Measurements from ENCODE around the gene MRPS18A. TPM values are rescaled to one million over a fixed set of nuclear protein-coding genes. Genes with fewer than 3 reads are reported as not detected.
"Not testable (repeated sequence)": the region's sequence is repeated elsewhere in the genome, so short reads cannot be mapped to it uniquely, and the experiment has no call there.

Gene MRPS18A
- polyA plus RNA-seq, 4 donors = 51.2 to 107 (median 65.1) TPM

- 95 to 98% (median 95%) methylated on average over 2 of the region's 2 CpGs for WGBS, 3 donors
- H3K4me3 ChIP-seq (ENCODE audit: low read depth in 1 of 3, low read length in 3 of 3); H3K4me1 ChIP-seq (ENCODE audit: control insufficient read depth in 3 of 3, insufficient read depth in 2 of 3, low read depth in 1 of 3, low read length in 2 of 3); H3K27ac ChIP-seq (ENCODE audit: low read depth in 1 of 3, low read length in 2 of 3); H3K9me3 ChIP-seq (ENCODE audit: control insufficient read depth in 2 of 2, insufficient read depth in 1 of 2, low read depth in 1 of 2, low read length in 1 of 2); H3K36me3 ChIP-seq (ENCODE audit: control insufficient read depth in 3 of 3, insufficient read depth in 2 of 3, low read depth in 1 of 3, low read length in 3 of 3); H3K27me3 ChIP-seq (ENCODE audit: control insufficient read depth in 3 of 3, insufficient read depth in 3 of 3, low read length in 3 of 3); DNase-seq; FAIRE-seq: not testable (repeated sequence)
Observed at GRCh38 chr6:43652822-43653221, 34.8 kb downstream of the MRPS18A start.

DNA sequence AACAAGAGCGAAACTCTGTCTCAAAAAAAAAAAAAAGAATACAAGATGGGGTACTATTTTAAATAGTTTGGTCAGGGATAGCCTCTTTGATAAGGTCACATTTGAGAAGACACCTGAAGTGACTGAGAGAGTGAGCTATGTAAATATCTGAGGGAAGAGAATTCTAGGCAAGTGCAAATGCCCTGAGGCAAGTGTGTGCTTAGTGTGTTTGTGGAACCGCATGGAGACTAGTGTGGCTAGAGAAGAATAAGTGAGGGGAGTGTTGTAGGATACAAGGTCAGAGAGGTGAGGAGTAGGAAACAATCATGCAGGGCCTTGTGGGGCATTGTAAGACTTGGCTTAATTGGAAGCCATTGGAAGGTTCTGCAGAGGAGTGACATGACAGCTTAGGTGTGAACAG is 39.3 kb downstream of the MRPS18A start:
- H3K27ac ChIP-seq (ENCODE audit: low read depth in 1 of 3, low read length in 2 of 3) = no peak overlapping the region
- no peak overlapping the region for H3K4me3 ChIP-seq (ENCODE audit: low read depth in 1 of 3, low read length in 3 of 3)
- H3K4me1 ChIP-seq (ENCODE audit: control insufficient read depth in 3 of 3, insufficient read depth in 2 of 3, low read depth in 1 of 3, low read length in 2 of 3) = peaks cover 0 to 8% (median 0%) of the 10 kb centered on the region in 3 donors
- H3K36me3 ChIP-seq (ENCODE audit: control insufficient read depth in 3 of 3, insufficient read depth in 2 of 3, low read depth in 1 of 3, low read length in 3 of 3) = peaks cover 0 to 4% (median 0%) of the 10 kb centered on the region in 3 donors
- no peaks in the 10 kb centered on the region for H3K9me3 ChIP-seq (ENCODE audit: control insufficient read depth in 2 of 2, insufficient read depth in 1 of 2, low read depth in 1 of 2, low read length in 1 of 2)
- no peak for DNase-seq
- 95 to 97% (median 96%) methylated on average over 2 of the region's 2 CpGs for WGBS, 3 donors
- no peak for FAIRE-seq
- H3K27me3 ChIP-seq (ENCODE audit: control insufficient read depth in 3 of 3, insufficient read depth in 3 of 3, low read length in 3 of 3) = no peaks in the 10 kb centered on the region

DNA sequence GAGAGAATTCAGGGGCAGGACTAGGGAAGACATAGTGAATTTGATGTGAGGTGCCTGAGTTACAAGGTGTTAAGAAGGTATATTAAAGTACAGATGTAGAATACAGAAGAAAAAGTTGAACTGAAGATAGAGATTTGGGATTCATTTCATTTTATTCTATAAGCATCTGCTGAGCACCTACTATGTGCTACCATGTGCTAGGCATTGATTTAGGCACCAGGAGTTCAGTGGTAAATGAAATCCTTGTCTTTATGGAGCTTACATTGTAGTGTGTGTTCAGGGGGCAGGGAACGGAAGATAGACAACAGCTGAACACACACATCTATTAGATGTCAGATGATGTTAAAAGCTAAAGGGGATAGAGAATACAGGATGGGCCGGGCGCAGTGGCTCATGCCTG is 40.0 kb downstream of the MRPS18A start:
- Histone ChIP-seq H3K4me1 (ENCODE audit: control insufficient read depth in 3 of 3, insufficient read depth in 2 of 3, low read depth in 1 of 3, low read length in 2 of 3) (peaks cover 0 to 8% (median 0%) of the 10 kb centered on the region in 3 donors), H3K4me3 (ENCODE audit: low read depth in 1 of 3, low read length in 3 of 3) (no peak overlapping the region), H3K9me3 (ENCODE audit: control insufficient read depth in 2 of 2, insufficient read depth in 1 of 2, low read depth in 1 of 2, low read length in 1 of 2) (no peaks in the 10 kb centered on the region), H3K36me3 (ENCODE audit: control insufficient read depth in 3 of 3, insufficient read depth in 2 of 3, low read depth in 1 of 3, low read length in 3 of 3) (peaks cover 0 to 4% (median 0%) of the 10 kb centered on the region in 3 donors), H3K27me3 (ENCODE audit: control insufficient read depth in 3 of 3, insufficient read depth in 3 of 3, low read length in 3 of 3) (no peaks in the 10 kb centered on the region), H3K27ac (ENCODE audit: low read depth in 1 of 3, low read length in 2 of 3) (no peak overlapping the region)
- DNase-seq = no peak
- no peak for FAIRE-seq
- 96% methylated on average over 3 of the region's 3 CpGs for WGBS, 3 donors

GRCh38 chr6:43645613-43645964 is 42.0 kb downstream of the MRPS18A start:
- peaks cover 0 to 10% (median 0%) of the 10 kb centered on the region in 3 donors for H3K4me1 ChIP-seq (ENCODE audit: control insufficient read depth in 3 of 3, insufficient read depth in 2 of 3, low read depth in 1 of 3, low read length in 2 of 3)
- no peak overlapping the region for H3K27ac ChIP-seq (ENCODE audit: low read depth in 1 of 3, low read length in 2 of 3)
- H3K4me3 ChIP-seq (ENCODE audit: low read depth in 1 of 3, low read length in 3 of 3) = peak overlapping the region in 1 of 3 donors; percentile 47
- no peaks in the 10 kb centered on the region for H3K27me3 ChIP-seq (ENCODE audit: control insufficient read depth in 3 of 3, insufficient read depth in 3 of 3, low read length in 3 of 3)
- FAIRE-seq (no peak), DNase-seq (no peak)
- 16 to 54% (median 37%) methylated on average over 9 of the region's 9 CpGs for WGBS, 3 donors
- H3K36me3 ChIP-seq (ENCODE audit: control insufficient read depth in 3 of 3, insufficient read depth in 2 of 3, low read depth in 1 of 3, low read length in 3 of 3) = peaks cover 0 to 17% (median 2%) of the 10 kb centered on the region in 3 donors
- H3K9me3 ChIP-seq (ENCODE audit: control insufficient read depth in 2 of 2, insufficient read depth in 1 of 2, low read depth in 1 of 2, low read length in 1 of 2) = no peaks in the 10 kb centered on the region

- DNase-seq (peak in 1 of 2 donors; percentile 77), FAIRE-seq (no peak)
- peak within 1 kb of the TSS in 2 of 3 donors; percentile 9 to 47 for H3K4me3 ChIP-seq (ENCODE audit: low read depth in 1 of 3, low read length in 3 of 3)
- no peaks in the 10 kb centered on the region for H3K9me3 ChIP-seq (ENCODE audit: control insufficient read depth in 2 of 2, insufficient read depth in 1 of 2, low read depth in 1 of 2, low read length in 1 of 2)
- peak within 1 kb of the TSS in 2 of 3 donors; percentile 9 to 47 for H3K27ac ChIP-seq (ENCODE audit: low read depth in 1 of 3, low read length in 2 of 3)
- H3K4me1 ChIP-seq (ENCODE audit: control insufficient read depth in 3 of 3, insufficient read depth in 2 of 3, low read depth in 1 of 3, low read length in 2 of 3) = peaks cover 0 to 10% (median 0%) of the 10 kb centered on the region in 3 donors
- peaks cover 0 to 22% (median 7%) of the 10 kb centered on the region in 3 donors for H3K36me3 ChIP-seq (ENCODE audit: control insufficient read depth in 3 of 3, insufficient read depth in 2 of 3, low read depth in 1 of 3, low read length in 3 of 3)
- WGBS, 3 donors = 14 to 50% (median 36%) methylated on average over 48 to 52 of the region's 52 CpGs
- no peaks in the 10 kb centered on the region for H3K27me3 ChIP-seq (ENCODE audit: control insufficient read depth in 3 of 3, insufficient read depth in 3 of 3, low read length in 3 of 3)
Observed at GRCh38 chr6:43644940-43645612, 42.5 kb downstream of the MRPS18A start, which contains the start of gene RSPH9. Gene RSPH9, plus strand, starts transcription at chr6:43645036. Its CDS starts 63 bp downstream, at chr6:43645099.

DNA sequence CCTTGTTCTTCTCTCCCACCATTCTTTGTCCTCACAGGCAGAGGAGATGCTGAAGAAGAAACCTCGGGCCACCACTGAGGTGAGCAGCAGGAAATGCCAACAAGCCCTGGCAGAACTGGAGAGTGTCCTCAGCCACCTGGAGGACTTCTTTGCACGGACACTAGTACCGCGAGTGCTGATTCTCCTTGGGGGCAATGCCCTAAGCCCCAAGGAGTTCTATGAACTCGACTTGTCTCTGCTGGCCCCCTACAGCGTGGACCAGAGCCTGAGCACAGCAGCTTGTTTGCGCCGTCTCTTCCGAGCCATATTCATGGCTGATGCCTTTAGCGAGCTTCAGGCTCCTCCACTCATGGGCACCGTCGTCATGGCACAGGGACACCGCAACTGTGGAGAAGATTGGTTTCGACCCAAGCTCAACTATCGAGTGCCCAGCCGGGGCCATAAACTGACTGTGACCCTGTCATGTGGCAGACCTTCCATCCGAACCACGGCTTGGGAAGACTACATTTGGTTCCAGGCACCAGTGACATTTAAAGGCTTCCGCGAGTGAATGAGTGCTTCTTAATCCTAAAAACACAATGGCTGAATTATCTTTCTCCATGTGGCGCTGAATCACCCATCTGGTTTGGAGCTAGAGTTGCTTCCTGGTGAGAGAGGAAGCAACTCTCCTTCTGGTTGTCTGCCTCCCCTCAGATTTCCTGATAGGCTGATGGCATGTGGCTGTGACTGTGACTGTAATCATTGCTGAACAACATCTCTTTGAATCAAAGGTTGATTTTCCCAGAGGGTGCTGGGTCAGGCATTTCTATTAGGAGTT is 47.4 kb downstream of the MRPS18A start:
- Histone ChIP-seq H3K9me3 (ENCODE audit: control insufficient read depth in 2 of 2, insufficient read depth in 1 of 2, low read depth in 1 of 2, low read length in 1 of 2) (no peaks in the 10 kb centered on the region), H3K36me3 (ENCODE audit: control insufficient read depth in 3 of 3, insufficient read depth in 2 of 3, low read depth in 1 of 3, low read length in 3 of 3) (peaks cover 0 to 41% (median 7%) of the 10 kb centered on the region in 3 donors), H3K27me3 (ENCODE audit: control insufficient read depth in 3 of 3, insufficient read depth in 3 of 3, low read length in 3 of 3) (no peaks in the 10 kb centered on the region), H3K4me3 (ENCODE audit: low read depth in 1 of 3, low read length in 3 of 3) (no peak overlapping the region), H3K27ac (ENCODE audit: low read depth in 1 of 3, low read length in 2 of 3) (peak overlapping the region in 1 of 3 donors; percentile 14), H3K4me1 (ENCODE audit: control insufficient read depth in 3 of 3, insufficient read depth in 2 of 3, low read depth in 1 of 3, low read length in 2 of 3) (peaks cover 0 to 17% (median 3%) of the 10 kb centered on the region in 3 donors)
- 92 to 94% (median 93%) methylated on average over 21 of the region's 21 CpGs for WGBS, 3 donors
- DNase-seq = no peak
- FAIRE-seq = no peak

DNA sequence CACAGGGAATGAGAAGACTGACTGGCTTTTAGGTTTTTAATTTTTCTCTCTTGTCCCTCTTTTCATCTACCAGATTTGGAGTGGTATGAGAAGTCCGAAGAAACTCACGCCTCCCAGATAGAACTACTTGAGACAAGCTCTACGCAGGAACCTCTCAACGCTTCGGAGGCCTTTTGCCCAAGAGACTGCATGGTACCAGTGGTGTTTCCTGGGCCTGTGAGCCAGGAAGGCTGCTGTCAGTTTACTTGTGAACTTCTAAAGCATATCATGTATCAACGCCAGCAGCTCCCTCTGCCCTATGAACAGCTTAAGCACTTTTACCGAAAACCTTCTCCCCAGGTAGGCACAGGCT is 51.3 kb downstream of the MRPS18A start:
- 1 to 12% (median 2%) methylated on average over 7 of the region's 7 CpGs for WGBS, 3 donors
- DNase-seq (no peak), FAIRE-seq (no peak)

DNA sequence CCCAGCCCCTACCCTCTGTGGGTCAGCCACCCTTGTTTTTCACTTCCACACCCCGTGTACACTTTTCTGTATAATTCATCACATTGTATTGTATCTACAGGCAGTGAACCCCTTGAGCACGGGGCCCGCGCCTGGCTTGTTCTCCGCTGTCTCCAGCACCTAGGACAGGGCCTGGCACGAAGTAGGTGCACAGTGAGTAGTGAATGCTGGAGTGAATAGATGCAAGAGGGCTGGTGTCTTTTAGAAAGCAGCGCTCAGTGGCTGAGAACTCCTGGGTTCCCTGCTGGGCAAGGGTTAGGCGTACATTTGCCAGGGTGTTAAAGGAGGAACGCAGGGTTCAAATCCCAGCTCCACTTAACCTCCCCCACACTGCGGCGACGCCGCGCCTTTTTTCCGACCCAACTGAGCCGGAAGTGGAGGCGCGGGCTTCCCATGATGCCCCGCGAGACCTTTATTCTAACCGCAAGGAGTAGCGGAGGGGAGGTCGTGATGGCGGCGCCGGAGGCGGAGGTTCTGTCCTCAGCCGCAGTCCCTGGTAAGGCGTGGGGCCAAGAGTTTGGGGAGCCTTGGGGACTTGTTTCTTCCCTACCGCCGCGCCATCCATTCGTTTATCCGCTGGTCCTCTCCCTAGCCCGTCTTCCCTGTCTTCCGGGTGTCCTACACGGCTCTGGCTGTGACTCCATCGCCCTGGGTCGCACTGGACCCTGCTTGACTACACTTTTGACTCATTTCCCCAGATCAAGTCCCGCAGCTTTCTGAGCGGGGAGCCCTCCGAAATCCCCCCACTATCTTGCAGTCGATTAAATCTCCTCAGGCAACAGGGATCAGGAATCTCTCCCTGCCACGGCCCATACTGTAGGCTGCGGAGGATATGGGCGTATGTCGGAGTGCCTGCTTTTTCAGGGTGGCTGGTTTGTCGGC is 51.9 kb downstream of the MRPS18A start, which contains the start of gene MAD2L1BP:
TSS of gene MAD2L1BP (plus strand) at position 454 of the 921 bp plus-strand sequence. CDS start at position 490, 36 bp downstream.
- no peaks in the 10 kb centered on the region for H3K27me3 ChIP-seq (ENCODE audit: control insufficient read depth in 3 of 3, insufficient read depth in 3 of 3, low read length in 3 of 3)
- peaks cover 0 to 23% (median 6%) of the 10 kb centered on the region in 3 donors for H3K36me3 ChIP-seq (ENCODE audit: control insufficient read depth in 3 of 3, insufficient read depth in 2 of 3, low read depth in 1 of 3, low read length in 3 of 3)
- 4% methylated on average over 48 of the region's 48 CpGs for WGBS, 3 donors
- peak; percentile 87 to 94 for DNase-seq
- H3K9me3 ChIP-seq (ENCODE audit: control insufficient read depth in 2 of 2, insufficient read depth in 1 of 2, low read depth in 1 of 2, low read length in 1 of 2) = no peaks in the 10 kb centered on the region
- no peak for FAIRE-seq
- peak within 1 kb of the TSS; percentile 77 to 93 (median 78) for H3K27ac ChIP-seq (ENCODE audit: low read depth in 1 of 3, low read length in 2 of 3)
- peak within 1 kb of the TSS; percentile 76 to 87 (median 82) for H3K4me3 ChIP-seq (ENCODE audit: low read depth in 1 of 3, low read length in 3 of 3)
- peaks cover 0 to 13% (median 4%) of the 10 kb centered on the region in 3 donors for H3K4me1 ChIP-seq (ENCODE audit: control insufficient read depth in 3 of 3, insufficient read depth in 2 of 3, low read depth in 1 of 3, low read length in 2 of 3)

More for the DNA sequence above, 51.3 kb downstream of the MRPS18A start:
- Histone ChIP-seq H3K36me3 (ENCODE audit: control insufficient read depth in 3 of 3, insufficient read depth in 2 of 3, low read depth in 1 of 3, low read length in 3 of 3) (peaks cover 0 to 27% (median 6%) of the 10 kb centered on the region in 3 donors), H3K27me3 (ENCODE audit: control insufficient read depth in 3 of 3, insufficient read depth in 3 of 3, low read length in 3 of 3) (no peaks in the 10 kb centered on the region), H3K27ac (ENCODE audit: low read depth in 1 of 3, low read length in 2 of 3) (peak overlapping the region; percentile 77 to 93 (median 78)), H3K4me3 (ENCODE audit: low read depth in 1 of 3, low read length in 3 of 3) (peak overlapping the region; percentile 76 to 87 (median 82)), H3K9me3 (ENCODE audit: control insufficient read depth in 2 of 2, insufficient read depth in 1 of 2, low read depth in 1 of 2, low read length in 1 of 2) (no peaks in the 10 kb centered on the region), H3K4me1 (ENCODE audit: control insufficient read depth in 3 of 3, insufficient read depth in 2 of 3, low read depth in 1 of 3, low read length in 2 of 3) (peaks cover 0 to 13% (median 4%) of the 10 kb centered on the region in 3 donors)

Measured in small intestine (tissue), 7 donors.